GM21786 (cell line): ENCODE measurements around the gene HCN2.

Experiments
- ATAC-seq: cut with Tn5 transposase; IDR thresholded peaks from one replicate; pipeline ENCODE4 v1.9.1; 2021; ENCODE audit not compliant: unreplicated experiment

Gene HCN2

GRCh38 chr19:589693-590395 is at the start of gene HCN2:
HCN2 (plus strand) TSS chr19:589881; CDS start chr19:589946, 65 bp downstream.
- ATAC-seq: no peak

- no peak for ATAC-seq
These were observed 48.6 kb upstream of the HCN2 start for GRCh38 chr19:540867-541637.

DNA sequence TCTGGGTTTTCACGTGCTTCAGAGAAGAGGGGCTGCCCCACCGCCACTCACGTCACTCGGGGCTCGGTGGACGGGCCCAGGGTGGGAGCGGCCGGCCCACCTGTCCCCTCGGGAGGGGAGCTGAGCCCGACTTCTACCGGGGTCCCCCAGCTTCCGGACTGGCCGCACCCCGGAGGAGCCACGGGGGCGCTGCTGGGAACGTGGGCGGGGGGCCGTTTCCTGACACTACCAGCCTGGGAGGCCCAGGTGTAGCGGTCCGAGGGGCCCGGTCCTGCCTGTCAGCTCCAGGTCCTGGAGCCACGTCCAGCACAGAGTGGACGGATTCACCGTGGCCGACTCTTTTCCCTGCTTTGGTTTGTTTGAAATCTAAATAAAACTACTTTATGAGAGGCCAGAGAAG is 48.0 kb upstream of the HCN2 start:
- no peak for ATAC-seq

DNA sequence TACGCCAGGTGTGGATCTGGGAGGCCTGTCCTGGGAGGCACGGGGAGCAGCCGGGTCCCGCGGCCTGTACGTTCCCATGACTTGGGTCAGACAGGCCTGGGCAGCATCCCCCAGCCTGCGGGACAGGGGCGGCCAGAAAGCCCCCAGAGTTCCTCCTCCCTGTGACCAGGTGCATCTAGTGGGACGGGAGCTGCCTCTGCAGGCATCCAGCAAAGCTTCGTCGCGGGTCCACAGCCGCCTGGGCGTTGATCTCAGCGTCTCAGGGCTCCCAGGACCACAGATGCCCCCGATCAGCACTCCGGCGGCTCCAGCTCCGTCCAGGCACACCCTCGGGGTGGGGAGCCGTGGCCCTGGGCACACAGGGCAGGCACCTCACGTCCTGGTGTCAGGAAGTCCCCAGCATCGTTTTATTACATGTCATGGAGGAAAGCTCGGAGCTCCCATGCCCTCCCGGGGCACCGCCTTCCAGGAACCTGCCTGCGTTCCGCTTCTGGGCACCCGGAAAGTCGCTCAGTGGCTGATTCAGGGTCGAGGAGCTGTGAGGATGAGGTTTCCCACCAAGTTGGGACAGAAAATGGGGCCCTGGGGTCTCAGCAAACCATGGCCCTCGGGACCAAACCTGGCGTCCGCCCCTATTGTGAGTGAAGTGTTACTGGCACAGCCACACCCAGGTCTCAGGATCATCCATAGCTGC is 47.4 kb upstream of the HCN2 start:
- ATAC-seq: no peak

DNA sequence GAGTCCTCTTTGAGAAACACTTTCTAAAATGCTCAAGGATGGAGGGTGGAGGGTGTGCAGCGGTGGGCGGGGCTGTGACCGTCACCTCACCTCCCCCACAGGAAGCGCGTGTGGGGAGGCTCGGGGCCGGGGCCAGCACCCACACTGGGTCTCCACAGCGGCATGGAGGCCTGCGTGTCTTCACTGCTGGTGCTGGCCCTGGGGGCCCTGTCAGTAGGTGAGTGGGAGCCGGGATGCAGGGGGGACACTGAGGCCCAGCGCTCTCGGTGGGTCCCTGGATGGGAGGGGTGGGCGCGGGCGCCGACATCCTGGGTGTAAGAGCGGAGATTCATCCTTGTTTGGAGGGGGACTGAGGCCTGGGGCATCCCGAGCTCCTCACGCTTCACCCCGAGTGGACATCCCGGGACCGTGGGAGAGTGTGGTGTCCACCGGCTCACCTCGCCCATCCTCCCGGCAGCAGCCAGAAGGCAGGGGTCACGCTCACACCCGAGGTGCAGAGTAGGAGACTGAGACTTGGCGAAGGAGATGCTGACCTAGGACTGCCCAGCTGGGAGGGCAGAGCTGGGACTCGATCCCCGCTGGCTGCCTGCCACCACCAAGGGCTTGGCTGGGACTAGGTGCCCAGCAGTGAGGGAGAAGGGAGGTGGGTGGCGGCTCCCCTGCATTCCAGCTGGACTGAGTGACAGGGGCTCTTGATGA is 45.6 kb upstream of the HCN2 start, which contains the start of gene GZMM:
Gene GZMM, plus strand, starts transcription at position 144 of the 699 bp plus-strand sequence. Its CDS starts 19 bp downstream, at position 163.
- no peak for ATAC-seq

- no peak for ATAC-seq
These were observed 42.6 kb upstream of the HCN2 start for GRCh38 chr19:547117-547516.

DNA sequence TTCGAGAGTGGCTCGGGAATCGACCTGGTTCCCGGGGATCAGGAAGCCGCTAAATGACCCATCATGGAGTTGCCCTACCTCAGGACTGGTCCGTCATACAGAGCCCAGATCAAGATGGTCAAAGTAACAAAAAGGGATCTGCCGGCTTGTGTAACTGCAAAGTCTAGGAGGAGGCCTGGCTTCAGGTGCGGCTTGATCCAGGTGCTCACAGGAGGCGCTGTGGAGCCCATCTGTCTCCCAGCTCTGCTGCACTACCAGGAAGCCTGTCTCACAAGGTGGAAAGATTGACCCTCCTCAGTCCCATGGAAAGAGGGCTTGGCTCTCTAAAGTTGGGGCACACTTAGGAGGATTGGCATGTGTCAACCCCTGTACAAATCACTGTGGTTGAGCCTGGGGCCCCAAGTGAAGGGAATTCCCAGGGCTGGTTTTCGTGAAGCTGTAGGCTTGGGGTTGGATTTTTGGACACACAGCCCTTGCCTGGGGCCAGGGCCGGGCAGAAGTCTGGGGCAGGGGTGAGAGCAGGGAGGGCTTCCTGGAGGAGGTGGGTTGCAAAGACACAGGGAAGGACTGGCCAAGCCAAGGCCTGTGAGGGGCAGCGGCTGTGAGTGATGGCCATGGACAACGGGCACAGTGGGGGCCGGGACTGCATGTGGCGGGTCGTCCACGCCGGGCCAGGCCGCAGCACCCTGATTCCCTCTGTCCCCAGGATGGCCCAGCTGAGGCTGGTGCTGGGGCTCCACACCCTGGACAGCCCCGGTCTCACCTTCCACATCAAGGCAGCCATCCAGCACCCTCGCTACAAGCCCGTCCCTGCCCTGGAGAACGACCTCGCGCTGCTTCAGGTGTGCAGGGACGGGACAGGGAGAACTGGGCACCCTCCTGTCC is 41.6 kb upstream of the HCN2 start:
- ATAC-seq: no peak

GRCh38 chr19:548886-549830 is 40.5 kb upstream of the HCN2 start:
- no peak for ATAC-seq

- ATAC-seq: no peak
These were observed 34.9 kb upstream of the HCN2 start for GRCh38 chr19:554817-555216.

GRCh38 chr19:555474-555808 is 34.2 kb upstream of the HCN2 start:
- ATAC-seq: no peak

GRCh38 chr19:556611-557382 is 32.9 kb upstream of the HCN2 start:
- ATAC-seq: no peak

DNA sequence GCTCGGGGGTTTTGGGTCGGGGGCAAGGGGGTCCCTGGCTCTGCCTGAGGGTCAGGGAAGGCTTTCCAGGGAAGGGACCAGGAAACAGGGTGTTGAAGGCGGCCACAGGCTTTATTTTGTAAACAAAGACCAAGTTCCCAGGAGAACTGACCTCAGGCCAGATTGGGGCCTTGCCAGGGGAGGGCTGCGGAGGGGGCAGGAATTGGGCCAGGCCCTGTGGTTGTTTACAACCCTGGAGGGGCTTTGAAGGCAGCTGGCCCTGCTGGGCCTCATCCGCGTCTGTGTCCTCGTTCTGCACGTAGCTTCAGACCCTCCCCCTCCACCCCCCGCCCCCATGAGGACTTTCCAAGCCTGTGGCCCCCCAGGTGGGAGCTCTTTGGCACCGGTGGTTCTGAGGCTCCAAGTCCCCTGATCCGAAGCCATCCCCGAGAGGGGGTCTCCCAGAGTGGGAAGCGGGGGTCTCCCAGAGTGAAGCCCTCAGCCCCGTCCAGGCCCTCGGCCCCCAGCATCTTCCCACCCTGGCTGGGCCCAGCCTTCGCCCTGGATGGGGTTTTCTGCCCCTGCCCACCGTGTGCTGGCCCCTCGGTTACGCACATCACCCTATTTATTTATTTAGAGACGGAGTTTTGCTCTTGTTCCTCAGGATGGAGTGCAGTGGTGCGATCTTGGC is 30.8 kb upstream of the HCN2 start:
- no peak for ATAC-seq

DNA sequence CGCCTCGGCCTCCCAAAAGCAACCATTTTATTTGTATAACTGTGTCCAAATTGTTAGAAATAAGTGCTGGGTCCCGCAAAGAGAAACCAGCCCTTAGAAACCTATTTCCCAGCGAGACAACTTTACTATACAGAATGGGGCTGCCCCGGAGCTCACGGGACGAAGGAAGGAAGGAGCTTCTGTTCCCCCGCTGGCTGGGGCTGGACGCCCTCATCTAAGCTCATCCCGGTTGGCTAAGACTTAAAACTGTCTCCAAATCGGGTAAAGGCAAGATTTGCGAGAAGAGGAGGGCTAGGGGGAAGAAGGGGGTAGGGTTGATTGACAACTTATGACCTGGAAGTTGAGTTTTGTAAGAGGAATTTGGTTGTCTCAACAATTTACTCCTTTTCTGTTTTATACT is 29.6 kb upstream of the HCN2 start:
- no peak for ATAC-seq

GRCh38 chr19:566403-566802 is 23.3 kb upstream of the HCN2 start:
- no peak for ATAC-seq

GRCh38 chr19:566844-567243 is 22.8 kb upstream of the HCN2 start:
- ATAC-seq: no peak

GRCh38 chr19:567296-567900 is 22.3 kb upstream of the HCN2 start:
- ATAC-seq: no peak

- no peak for ATAC-seq
These were observed 19.4 kb upstream of the HCN2 start for GRCh38 chr19:570251-570686.
